ENCODE measurements around the gene ZNF24.

DNA sequence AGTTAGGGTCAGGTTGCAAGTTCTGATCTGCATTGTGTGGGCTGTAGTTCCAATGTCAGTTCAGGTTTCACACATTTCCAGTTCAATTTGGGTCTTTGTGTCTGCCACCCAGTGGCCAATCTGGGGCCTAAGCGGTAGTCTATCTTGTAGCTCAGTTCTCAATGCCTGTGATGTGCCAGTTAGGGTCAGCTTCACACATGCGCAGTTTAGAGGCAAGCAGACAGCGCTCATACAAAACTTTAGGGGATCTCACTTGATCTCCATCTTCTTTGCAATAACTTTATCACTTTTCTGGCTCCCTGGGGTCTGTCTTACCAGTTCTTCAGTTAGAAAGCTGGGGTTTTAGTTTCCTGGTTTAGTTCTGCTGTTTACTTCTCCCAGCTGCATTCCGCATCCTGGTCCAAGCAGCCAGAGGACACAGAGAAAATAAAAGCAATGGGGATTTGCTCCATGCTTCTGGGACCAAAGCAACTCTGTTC lies 11.0 kb upstream of the ZNF24 start:
- TF ChIP-seq POLR2A (IDR thresholded peaks at IDR 0.05; ENCODE audit: low read depth, low read length) (no peak), NFE2L2 (IDR thresholded peaks at IDR 0.05; ENCODE audit: low read depth, low read length) (no peak), BHLHE40 (IDR thresholded peaks at IDR 0.05; ENCODE audit: low read depth, low read length) (no peak), CEBPB (IDR thresholded peaks at IDR 0.05; ENCODE audit: low read depth, low read length) (no peak), SMC3 (IDR thresholded peaks at IDR 0.05; ENCODE audit: low read depth, low read length) (peak; percentile 85), RAD21 (IDR thresholded peaks at IDR 0.05; ENCODE audit: low read length) (peak; percentile 71), FOS (IDR thresholded peaks at IDR 0.05; ENCODE audit: low read depth, low read length) (no peak), MXI1 (IDR thresholded peaks at IDR 0.05; ENCODE audit: borderline replicate concordance, low read depth, low read length) (no peak), MAFK (IDR thresholded peaks at IDR 0.05; ENCODE audit: low read depth, low read length) (0 out of 2 replicates have a peak, but pooled peaks have one; percentile 4), RFX5 (IDR thresholded peaks at IDR 0.05; ENCODE audit: low read depth, low read length) (no peak), CHD1 (IDR thresholded peaks at IDR 0.05; ENCODE audit: low read depth, low read length) (no peak)
- TF ChIP-seq, protein P1, sequence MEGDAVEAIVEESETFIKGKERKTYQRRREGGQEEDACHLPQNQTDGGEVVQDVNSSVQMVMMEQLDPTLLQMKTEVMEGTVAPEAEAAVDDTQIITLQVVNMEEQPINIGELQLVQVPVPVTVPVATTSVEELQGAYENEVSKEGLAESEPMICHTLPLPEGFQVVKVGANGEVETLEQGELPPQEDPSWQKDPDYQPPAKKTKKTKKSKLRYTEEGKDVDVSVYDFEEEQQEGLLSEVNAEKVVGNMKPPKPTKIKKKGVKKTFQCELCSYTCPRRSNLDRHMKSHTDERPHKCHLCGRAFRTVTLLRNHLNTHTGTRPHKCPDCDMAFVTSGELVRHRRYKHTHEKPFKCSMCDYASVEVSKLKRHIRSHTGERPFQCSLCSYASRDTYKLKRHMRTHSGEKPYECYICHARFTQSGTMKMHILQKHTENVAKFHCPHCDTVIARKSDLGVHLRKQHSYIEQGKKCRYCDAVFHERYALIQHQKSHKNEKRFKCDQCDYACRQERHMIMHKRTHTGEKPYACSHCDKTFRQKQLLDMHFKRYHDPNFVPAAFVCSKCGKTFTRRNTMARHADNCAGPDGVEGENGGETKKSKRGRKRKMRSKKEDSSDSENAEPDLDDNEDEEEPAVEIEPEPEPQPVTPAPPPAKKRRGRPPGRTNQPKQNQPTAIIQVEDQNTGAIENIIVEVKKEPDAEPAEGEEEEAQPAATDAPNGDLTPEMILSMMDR (conservative IDR thresholded peaks at IDR 0.05; ENCODE audit: low read depth, low read length) = peak; percentile 78
- TF ChIP-seq, protein P2, sequence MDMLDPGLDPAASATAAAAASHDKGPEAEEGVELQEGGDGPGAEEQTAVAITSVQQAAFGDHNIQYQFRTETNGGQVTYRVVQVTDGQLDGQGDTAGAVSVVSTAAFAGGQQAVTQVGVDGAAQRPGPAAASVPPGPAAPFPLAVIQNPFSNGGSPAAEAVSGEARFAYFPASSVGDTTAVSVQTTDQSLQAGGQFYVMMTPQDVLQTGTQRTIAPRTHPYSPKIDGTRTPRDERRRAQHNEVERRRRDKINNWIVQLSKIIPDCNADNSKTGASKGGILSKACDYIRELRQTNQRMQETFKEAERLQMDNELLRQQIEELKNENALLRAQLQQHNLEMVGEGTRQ (IDR thresholded peaks at IDR 0.05; ENCODE audit: low read depth, low read length) = no peak
